RPMI8226 (cell line): Measurements from ENCODE around the gene XAB2.
A peak's percentile ranks its signal among the peaks of the same experiment; 100 is the strongest.

ENCODE experiments used
- DNase-seq: peaks from one replicate; pipeline ENCODE4 v3.0.0-alpha.2; 2015

XAB2 gene

GRCh38 chr19:7575434-7576040 lies 53.8 kb downstream of the XAB2 start:
- peak; percentile 72 for DNase-seq

DNA sequence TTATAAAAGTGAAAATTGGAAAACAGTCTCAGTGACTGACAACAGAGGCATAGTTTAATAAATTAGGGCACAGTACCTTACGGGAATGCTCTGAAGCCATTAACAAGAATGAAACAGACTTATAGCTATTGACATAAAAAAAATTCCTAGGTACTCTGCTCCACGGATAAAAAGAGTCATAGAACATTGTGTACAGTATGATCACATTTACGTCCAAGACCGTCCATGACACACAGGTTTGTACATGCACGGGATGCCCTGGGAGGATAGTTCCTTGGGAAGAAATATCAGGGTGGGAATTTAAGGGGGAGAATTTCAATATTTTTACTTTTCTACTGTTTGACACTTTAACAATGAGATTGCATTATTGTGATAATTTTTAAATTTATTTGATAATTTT lies 58.6 kb downstream of the XAB2 start:
- no peak for DNase-seq
